GM12875 (cell line): ENCODE measurements around the gene UCHL3.
"Not testable (repeated sequence)": the region's sequence is repeated elsewhere in the genome, so short reads cannot be mapped to it uniquely, and the experiment has no call there.

ENCODE experiments used
- H3K4me3 ChIP-seq: one replicate; pipeline ENCODE4 v1.5.1; 2011; ENCODE audit warnings: low read depth, low read length, control low read depth
- TF ChIP-seq, protein P1 (sequence below): IDR thresholded peaks from 2 replicates; pipeline ENCODE4 v1.5.1; 2011; ENCODE audit warnings: low read depth, mild to moderate bottlenecking, control low read depth, inconsistent platforms, low read length, moderate library complexity, borderline replicate concordance; ENCODE audit not compliant: insufficient read depth

The UCHL3 gene

GRCh38 chr13:75533861-75534260, 15.7 kb upstream of the UCHL3 start:
- H3K4me3 ChIP-seq, result no peak overlapping the region
- TF ChIP-seq, protein P1, sequence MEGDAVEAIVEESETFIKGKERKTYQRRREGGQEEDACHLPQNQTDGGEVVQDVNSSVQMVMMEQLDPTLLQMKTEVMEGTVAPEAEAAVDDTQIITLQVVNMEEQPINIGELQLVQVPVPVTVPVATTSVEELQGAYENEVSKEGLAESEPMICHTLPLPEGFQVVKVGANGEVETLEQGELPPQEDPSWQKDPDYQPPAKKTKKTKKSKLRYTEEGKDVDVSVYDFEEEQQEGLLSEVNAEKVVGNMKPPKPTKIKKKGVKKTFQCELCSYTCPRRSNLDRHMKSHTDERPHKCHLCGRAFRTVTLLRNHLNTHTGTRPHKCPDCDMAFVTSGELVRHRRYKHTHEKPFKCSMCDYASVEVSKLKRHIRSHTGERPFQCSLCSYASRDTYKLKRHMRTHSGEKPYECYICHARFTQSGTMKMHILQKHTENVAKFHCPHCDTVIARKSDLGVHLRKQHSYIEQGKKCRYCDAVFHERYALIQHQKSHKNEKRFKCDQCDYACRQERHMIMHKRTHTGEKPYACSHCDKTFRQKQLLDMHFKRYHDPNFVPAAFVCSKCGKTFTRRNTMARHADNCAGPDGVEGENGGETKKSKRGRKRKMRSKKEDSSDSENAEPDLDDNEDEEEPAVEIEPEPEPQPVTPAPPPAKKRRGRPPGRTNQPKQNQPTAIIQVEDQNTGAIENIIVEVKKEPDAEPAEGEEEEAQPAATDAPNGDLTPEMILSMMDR, result no peak

- H3K4me3 ChIP-seq, result peak within 1 kb of the TSS; percentile 93
- TF ChIP-seq, protein P1, result 0 out of 2 replicates have a peak, but pooled peaks have one; percentile 5
Observed at GRCh38 chr13:75537401-75538365, 11.9 kb upstream of the UCHL3 start, which contains the start of gene COMMD6. TSS of gene COMMD6 (minus strand) at chr13:75537841. CDS start at chr13:75537805, 36 bp downstream.

GRCh38 chr13:75541287-75541686, 8.3 kb upstream of the UCHL3 start:
- TF ChIP-seq, protein P1, result no peak
- H3K4me3 ChIP-seq, result no peak overlapping the region

DNA sequence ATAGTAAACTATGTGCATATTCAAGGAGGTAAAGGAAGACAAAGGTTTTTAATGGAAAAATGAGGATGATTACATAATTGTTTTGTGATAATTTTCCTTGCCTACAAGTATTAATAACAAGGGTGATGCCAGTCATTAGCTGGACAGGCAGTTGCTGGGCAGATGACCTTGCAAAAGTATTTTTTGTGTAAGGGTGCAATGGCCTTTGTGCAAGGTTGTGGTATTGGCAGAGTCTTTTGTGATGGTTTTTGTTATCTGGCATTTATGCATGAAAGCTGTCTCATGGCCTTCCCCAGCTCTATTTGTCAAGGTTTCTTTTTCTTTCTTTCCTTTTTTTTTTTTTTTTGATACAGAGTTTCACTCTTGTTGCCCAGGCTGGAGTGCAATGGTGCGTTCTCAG, 7.6 kb upstream of the UCHL3 start:
- no peak overlapping the region for H3K4me3 ChIP-seq
- TF ChIP-seq, protein P1, result no peak

GRCh38 chr13:75544681-75545330, 4.8 kb upstream of the UCHL3 start:
- H3K4me3 ChIP-seq, result no peak overlapping the region
- TF ChIP-seq, protein P1, result no peak

GRCh38 chr13:75545386-75545785, 4.2 kb upstream of the UCHL3 start:
- H3K4me3 ChIP-seq, result not testable (repeated sequence)

GRCh38 chr13:75547917-75548316, 1.7 kb upstream of the UCHL3 start:
- TF ChIP-seq, protein P1, result no peak
- no peak overlapping the region for H3K4me3 ChIP-seq
